ENCODE measurements around the gene KDM4D. TPM values are rescaled to one million over a fixed set of nuclear protein-coding genes. Genes with fewer than 3 reads are reported as not detected.
"Not testable (repeated sequence)": the region's sequence is repeated elsewhere in the genome, so short reads cannot be mapped to it uniquely, and the experiment has no call there.

Gene KDM4D
- total RNA-seq, 4 donors from 2014 or later = 0.54 TPM; not detected in 3

GRCh38 chr11:94926698-94927237, 46.7 kb upstream of the KDM4D start:
- peak in 1 of 3 donors; percentile 74 for DNase-seq

GRCh38 chr11:94928117-94928990, 45.2 kb upstream of the KDM4D start:
- Histone ChIP-seq H3K4me3 (no peak overlapping the region), H3K36me3 (no peaks in the 10 kb centered on the region), H3K4me1 (peaks cover 0 to 21% (median 0%) of the 10 kb centered on the region in 4 donors), H3K27me3 (no peaks in the 10 kb centered on the region), H3K9me3 (no peaks in the 10 kb centered on the region), H3K27ac (peak overlapping the region in 3 of 4 donors; percentile 60 to 77 (median 62))
- no peak for DNase-seq
- no peak for TF ChIP-seq POLR2A (IDR thresholded peaks at IDR 0.05)

More at GRCh38 chr11:94926698-94927237, 46.7 kb upstream of the KDM4D start:
- H3K4me3 ChIP-seq = no peak overlapping the region
- peak overlapping the region in 3 of 4 donors; percentile 60 to 77 (median 62) for H3K27ac ChIP-seq
- H3K9me3 ChIP-seq = no peaks in the 10 kb centered on the region
- peaks cover 0 to 21% (median 0%) of the 10 kb centered on the region in 4 donors for H3K4me1 ChIP-seq
- H3K36me3 ChIP-seq = no peaks in the 10 kb centered on the region
- no peaks in the 10 kb centered on the region for H3K27me3 ChIP-seq
- no peak for TF ChIP-seq POLR2A (IDR thresholded peaks at IDR 0.05)
- TF ChIP-seq, protein P1, sequence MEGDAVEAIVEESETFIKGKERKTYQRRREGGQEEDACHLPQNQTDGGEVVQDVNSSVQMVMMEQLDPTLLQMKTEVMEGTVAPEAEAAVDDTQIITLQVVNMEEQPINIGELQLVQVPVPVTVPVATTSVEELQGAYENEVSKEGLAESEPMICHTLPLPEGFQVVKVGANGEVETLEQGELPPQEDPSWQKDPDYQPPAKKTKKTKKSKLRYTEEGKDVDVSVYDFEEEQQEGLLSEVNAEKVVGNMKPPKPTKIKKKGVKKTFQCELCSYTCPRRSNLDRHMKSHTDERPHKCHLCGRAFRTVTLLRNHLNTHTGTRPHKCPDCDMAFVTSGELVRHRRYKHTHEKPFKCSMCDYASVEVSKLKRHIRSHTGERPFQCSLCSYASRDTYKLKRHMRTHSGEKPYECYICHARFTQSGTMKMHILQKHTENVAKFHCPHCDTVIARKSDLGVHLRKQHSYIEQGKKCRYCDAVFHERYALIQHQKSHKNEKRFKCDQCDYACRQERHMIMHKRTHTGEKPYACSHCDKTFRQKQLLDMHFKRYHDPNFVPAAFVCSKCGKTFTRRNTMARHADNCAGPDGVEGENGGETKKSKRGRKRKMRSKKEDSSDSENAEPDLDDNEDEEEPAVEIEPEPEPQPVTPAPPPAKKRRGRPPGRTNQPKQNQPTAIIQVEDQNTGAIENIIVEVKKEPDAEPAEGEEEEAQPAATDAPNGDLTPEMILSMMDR (IDR thresholded peaks at IDR 0.05) = no peak

DNA sequence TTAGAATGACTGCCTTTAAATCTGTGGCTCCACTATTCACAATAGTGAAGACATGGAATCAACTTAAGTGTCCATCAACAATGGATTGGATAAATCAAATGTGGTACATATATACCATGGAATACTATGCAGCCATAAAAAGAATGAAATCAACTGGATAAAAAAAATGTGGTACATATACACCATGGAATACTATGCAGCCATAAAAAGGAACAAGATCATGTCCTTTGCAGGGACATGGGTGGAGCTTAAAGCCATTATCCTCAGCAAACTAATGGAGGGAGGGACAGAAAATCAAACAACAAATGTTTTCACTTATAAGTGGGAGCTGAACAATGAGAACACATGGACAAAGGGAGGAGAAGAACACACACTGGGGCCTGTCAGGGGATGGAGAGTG, 41.4 kb upstream of the KDM4D start:
- not testable (repeated sequence) for H3K27me3 ChIP-seq, H3K36me3 ChIP-seq, H3K27ac ChIP-seq

DNA sequence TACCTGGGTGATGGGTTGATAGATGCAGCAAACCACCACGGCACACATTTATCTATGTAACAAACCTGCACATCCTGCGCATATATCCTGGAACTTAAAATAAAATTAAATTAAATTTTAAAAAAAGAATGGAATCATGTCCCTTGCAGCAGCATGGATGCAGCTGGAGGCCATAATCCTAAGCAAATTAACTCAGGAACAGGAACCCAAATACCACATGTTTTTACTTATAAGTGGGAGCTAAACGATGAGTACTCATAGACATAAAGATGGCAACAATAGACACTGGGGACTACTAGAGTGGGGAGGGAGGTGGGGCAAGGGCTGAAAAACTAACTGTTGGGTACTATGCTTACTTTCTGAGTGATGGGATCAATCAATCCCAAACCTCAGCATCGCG, 41.0 kb upstream of the KDM4D start:
- Histone ChIP-seq H3K27ac (peak overlapping the region in 1 of 4 donors; percentile 5), H3K4me3 (no peak overlapping the region), H3K27me3 (no peaks in the 10 kb centered on the region), H3K36me3 (no peaks in the 10 kb centered on the region), H3K4me1 (peaks cover 0 to 10% (median 0%) of the 10 kb centered on the region in 4 donors), H3K9me3 (no peaks in the 10 kb centered on the region)
- DNase-seq = no peak
- TF ChIP-seq POLR2A (IDR thresholded peaks at IDR 0.05) = no peak
- TF ChIP-seq, protein P1 (IDR thresholded peaks at IDR 0.05) = no peak

More for the DNA sequence above, 41.4 kb upstream of the KDM4D start:
- not testable (repeated sequence) for DNase-seq, H3K9me3 ChIP-seq, H3K4me3 ChIP-seq
- peaks cover 0 to 14% (median 0%) of the 10 kb centered on the region in 4 donors for H3K4me1 ChIP-seq

DNA sequence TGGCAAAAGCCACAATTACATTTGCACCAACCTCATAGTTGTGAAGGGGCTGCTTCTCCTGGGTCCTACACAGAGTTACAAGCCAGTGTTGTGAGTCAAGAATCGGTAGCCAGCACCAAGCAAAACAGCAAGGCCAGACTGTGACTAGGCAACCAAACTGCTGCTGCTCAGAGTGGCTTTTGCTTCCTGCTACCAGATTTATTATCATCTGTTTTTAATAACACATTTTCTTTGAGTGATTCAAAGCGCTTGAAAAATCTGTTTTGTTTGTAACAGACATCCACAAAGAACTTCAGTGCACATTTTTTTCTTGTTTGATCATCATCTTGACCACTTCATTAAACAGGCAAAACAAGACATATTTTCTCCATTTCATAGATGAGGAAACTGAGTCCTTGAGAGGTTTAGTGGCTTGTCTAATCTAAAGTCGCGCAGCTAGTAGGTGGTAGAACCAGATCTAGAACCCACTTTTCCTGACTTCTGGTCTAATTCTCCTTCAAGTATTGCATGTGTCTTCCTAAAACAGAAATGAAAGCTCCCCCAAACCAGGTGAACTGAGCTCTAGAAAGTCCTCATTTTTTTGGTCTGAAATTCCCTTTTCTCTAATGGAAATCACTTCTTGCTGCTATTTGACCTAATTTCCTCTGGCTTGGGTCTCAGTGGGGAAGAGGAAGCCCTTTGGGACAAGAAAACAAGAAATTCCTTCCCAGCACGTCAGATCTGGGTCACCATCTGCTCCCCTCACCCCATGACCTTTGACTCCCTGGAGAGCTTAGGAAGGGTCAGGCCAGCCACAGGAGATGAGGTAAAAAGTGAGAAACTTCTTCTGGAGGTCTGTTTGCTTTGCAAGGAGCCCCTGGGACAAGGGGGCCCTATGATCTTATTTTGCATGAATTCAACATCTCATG, 40.0 kb upstream of the KDM4D start:
- H3K4me1 ChIP-seq = peaks cover 0 to under 1% (median 0%) of the 10 kb centered on the region in 4 donors
- no peak overlapping the region for H3K4me3 ChIP-seq
- H3K27ac ChIP-seq = peak overlapping the region in 2 of 4 donors; percentile 1 to 32
- no peaks in the 10 kb centered on the region for H3K9me3 ChIP-seq
- H3K36me3 ChIP-seq = no peaks in the 10 kb centered on the region
- TF ChIP-seq POLR2A (IDR thresholded peaks at IDR 0.05) = no peak
- TF ChIP-seq, protein P1 (IDR thresholded peaks at IDR 0.05) = no peak
- no peaks in the 10 kb centered on the region for H3K27me3 ChIP-seq
- DNase-seq = no peak

DNA sequence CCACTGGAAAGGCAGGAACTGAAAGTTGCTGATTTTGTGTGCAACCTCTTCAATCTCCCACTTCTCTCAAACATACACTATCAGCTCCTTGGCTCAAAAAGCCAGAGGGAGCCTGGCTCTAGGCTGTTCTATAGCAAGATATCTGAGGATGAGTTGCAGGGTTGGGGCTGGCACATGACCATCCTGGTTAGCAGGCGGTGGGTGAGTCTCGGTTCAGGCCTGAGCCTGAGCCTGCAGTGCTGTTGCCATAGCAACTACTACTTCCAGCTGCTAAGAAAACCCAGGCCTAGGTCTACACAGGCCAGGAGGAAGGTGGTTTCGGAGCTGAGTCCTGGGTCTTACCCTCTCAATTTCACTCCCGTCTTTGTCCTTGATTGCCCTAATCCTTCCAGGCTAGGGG, 39.1 kb upstream of the KDM4D start:
- no peak for TF ChIP-seq POLR2A (IDR thresholded peaks at IDR 0.05)
- TF ChIP-seq, protein P1 (IDR thresholded peaks at IDR 0.05) = no peak
- Histone ChIP-seq H3K36me3 (no peaks in the 10 kb centered on the region), H3K27ac (peak overlapping the region in 1 of 4 donors; percentile 25), H3K4me1 (no peaks in the 10 kb centered on the region), H3K9me3 (no peaks in the 10 kb centered on the region), H3K27me3 (no peaks in the 10 kb centered on the region), H3K4me3 (no peak overlapping the region)
- DNase-seq = no peak
